GM18868 (cell line): ENCODE data around the gene TXNL4B.

Experiments
- ATAC-seq: cut with Tn5 transposase; IDR thresholded peaks from one replicate; pipeline ENCODE4 v1.9.1; 2021; ENCODE audit warnings: mild to moderate bottlenecking, moderate library complexity; ENCODE audit not compliant: unreplicated experiment

TXNL4B gene

DNA sequence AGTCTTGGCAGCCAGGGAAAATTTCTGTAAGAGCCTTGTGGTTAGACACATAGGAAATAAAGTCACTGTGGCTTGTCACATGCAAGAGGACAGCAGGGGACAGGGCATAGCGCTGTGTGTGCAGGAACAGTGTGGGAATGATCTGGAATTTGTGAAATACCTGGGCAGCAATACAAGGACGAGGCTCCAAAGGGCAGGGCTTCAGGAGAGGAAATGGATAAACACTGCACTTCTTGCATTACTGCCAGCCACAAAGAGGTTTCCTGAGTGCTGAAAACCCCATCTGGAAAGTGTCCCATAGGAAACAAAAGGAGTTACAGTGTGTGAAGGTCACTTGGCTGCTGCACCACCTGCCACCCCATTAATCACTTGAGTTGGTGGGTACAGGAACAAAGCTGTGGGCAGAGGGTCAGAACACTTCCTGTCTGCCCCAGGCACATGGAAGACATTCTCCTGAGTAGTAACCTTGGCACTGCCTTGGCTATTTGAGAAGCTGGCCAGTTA lies 51.2 kb downstream of the TXNL4B start:
- no peak for ATAC-seq

DNA sequence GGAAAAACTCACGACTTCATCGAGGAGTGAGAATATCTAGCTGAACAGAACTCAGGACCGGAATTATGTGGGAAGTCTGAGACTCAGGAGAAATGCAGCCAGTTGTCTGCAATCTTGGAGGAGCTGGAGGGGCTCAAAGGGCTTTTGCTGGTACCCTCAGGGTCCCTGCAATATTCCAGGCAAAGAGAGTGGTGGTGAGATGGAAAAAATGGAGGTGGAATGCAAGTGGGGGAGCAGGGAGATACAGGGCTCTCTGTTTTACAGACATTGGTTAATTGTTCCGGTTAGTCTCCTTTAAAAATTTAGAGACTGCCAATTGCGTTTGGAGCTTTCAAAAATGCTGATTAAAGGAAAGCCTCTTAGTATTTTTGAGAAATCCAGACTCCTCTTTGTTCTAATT lies 57.3 kb downstream of the TXNL4B start:
- no peak for ATAC-seq
